ENCODE results near the gene WDR55. TPM values are rescaled to one million over a fixed set of nuclear protein-coding genes. Genes with fewer than 3 reads are reported as not detected.

Gene WDR55
- total and polyA plus RNA-seq, 2 of the 13 experiments (the other 11 are each of a cell fraction or from before 2014, with no cell fraction given), result 17.7 to 18.2 TPM

DNA sequence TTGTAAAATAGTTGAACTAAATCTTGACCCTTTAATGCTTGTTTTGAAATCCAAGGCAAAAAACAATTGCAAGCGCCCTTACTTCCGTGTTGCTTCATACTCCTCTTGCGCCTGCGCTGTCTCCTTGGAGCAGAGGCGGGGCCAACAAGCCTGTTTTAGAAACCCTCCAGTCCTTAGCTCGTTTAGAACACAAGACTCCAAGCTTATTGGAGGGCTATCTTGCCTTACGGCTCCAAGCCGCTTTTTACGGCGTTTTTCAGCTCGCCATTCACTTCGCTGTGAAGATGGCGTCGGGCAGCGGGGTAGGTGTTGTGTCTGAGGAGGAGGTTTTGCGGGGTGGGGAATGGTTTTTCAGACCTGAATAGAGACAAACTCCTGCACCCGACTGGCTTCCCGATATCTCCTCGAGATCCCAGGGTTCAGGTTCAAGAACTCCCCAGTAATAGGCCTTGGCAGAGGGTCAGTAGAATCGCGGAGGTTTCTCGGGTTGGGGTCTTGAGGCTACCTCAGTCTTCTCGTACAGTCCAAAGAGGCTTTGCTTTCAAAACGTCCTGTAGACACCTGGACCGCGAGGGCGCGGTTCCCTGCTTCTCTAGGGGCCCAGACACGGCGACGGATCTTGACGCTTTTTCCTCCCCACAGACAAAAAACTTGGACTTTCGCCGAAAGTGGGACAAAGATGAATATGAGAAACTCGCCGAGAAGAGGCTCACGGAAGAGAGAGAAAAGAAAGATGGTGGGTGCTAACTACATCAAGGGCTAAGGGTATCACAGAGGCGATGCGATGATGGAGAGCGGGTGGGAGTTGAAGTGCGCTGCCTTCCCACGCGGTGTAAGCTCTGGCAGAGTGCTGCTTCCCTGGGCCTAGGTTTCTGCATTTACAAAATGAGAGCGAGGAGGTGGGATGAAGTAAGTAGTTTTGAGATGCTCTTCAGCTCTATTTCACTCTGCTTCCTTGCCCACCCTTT, 35.8 kb downstream of the WDR55 start, which contains the start of gene ZMAT2 (continued):
- TF ChIP-seq, protein P1, sequence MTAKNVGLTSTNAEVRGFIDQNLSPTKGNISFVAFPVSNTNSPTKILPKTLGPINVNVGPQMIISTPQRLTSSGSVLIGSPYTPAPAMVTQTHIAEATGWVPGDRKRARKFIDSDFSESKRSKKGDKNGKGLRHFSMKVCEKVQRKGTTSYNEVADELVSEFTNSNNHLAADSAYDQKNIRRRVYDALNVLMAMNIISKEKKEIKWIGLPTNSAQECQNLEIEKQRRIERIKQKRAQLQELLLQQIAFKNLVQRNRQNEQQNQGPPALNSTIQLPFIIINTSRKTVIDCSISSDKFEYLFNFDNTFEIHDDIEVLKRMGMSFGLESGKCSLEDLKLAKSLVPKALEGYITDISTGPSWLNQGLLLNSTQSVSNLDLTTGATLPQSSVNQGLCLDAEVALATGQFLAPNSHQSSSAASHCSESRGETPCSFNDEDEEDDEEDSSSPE (CRISPR knock-in tag; IDR thresholded peaks at IDR 0.05), result 0 out of 2 replicates have a peak, but pooled peaks have one; percentile 22
- TF ChIP-seq ELF4 (CRISPR knock-in tag; IDR thresholded peaks at IDR 0.05; ENCODE audit: borderline replicate concordance) (peak; percentile 77; the same call in 1 of the 2 replicates), GZF1 (CRISPR knock-in tag; IDR thresholded peaks at IDR 0.05) (no peak), ZBTB7B (CRISPR knock-in tag; IDR thresholded peaks at IDR 0.05) (no peak), PAF1 (CRISPR knock-in tag; IDR thresholded peaks at IDR 0.05) (no peak), JDP2 (CRISPR knock-in tag; IDR thresholded peaks at IDR 0.05; ENCODE audit: borderline replicate concordance) (no peak), POLR2AphosphoS5 (IDR thresholded peaks at IDR 0.05; ENCODE audit: low read depth, low read length) (peak; percentile 93), HNRNPLL (IDR thresholded peaks at IDR 0.05; ENCODE audit: low read depth, low read length, poor library complexity, severe bottlenecking) (no peak), BCL6 (CRISPR knock-in tag; IDR thresholded peaks at IDR 0.05) (no peak; the same call in 1 of the 2 replicates), FOXC1 (CRISPR knock-in tag; IDR thresholded peaks at IDR 0.05; ENCODE audit: borderline replicate concordance) (no peak), ZNF354B (CRISPR knock-in tag; IDR thresholded peaks at IDR 0.05) (no peak), RBM22 (optimal IDR thresholded peaks at IDR 0.05; ENCODE audit: low read length) (peak; percentile 87), STAG1 (CRISPR knock-in tag; IDR thresholded peaks at IDR 0.05) (no peak), SNAPC5 (CRISPR knock-in tag; IDR thresholded peaks at IDR 0.05; ENCODE audit: borderline replicate concordance) (0 out of 2 replicates have a peak, but pooled peaks have one; percentile 54), ZNF143 (CRISPR knock-in tag; IDR thresholded peaks at IDR 0.05) (no peak), HES4 (CRISPR knock-in tag; IDR thresholded peaks at IDR 0.05; ENCODE audit: borderline replicate concordance) (no peak), XRCC5 (optimal IDR thresholded peaks at IDR 0.05; ENCODE audit: low read length) (peak; percentile 46), BRD4 (CRISPR knock-in tag; IDR thresholded peaks at IDR 0.05) (peak; percentile 22; the same call in 1 of the 2 replicates), NFYC (CRISPR knock-in tag; IDR thresholded peaks at IDR 0.05) (peak; percentile 97), ZNF878 (CRISPR knock-in tag; IDR thresholded peaks at IDR 0.05) (peak; percentile 38; the same call in 1 of the 2 replicates), DPF2 (CRISPR knock-in tag; IDR thresholded peaks at IDR 0.05; ENCODE audit: borderline replicate concordance, low read depth) (no peak), ZNF281 (CRISPR knock-in tag; IDR thresholded peaks at IDR 0.05; ENCODE audit: borderline replicate concordance) (no peak)
- TF ChIP-seq, protein P2, sequence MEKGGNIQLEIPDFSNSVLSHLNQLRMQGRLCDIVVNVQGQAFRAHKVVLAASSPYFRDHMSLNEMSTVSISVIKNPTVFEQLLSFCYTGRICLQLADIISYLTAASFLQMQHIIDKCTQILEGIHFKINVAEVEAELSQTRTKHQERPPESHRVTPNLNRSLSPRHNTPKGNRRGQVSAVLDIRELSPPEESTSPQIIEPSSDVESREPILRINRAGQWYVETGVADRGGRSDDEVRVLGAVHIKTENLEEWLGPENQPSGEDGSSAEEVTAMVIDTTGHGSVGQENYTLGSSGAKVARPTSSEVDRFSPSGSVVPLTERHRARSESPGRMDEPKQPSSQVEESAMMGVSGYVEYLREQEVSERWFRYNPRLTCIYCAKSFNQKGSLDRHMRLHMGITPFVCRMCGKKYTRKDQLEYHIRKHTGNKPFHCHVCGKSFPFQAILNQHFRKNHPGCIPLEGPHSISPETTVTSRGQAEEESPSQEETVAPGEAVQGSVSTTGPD (CRISPR knock-in tag; IDR thresholded peaks at IDR 0.05), result no peak

All from HepG2 (cell line).